Loucy (cell line): ENCODE measurements around the gene CEACAM21.

Source experiments
- H2AFZ ChIP-seq: fragments of 200-600 bp; sonication (generic); 2 replicates; pipeline ENCODE4 v1.6.0; 2016; ENCODE audit warnings: antibody characterized with exemption, mild to moderate bottlenecking, low read length, moderate library complexity
- H3F3A ChIP-seq: fragments of 200-600 bp; 2 replicates; pipeline ENCODE4 v1.6.0; 2016; ENCODE audit warnings: antibody characterized with exemption, low read depth, mild to moderate bottlenecking
- H3K27me3 ChIP-seq: fragments of 200-600 bp; sonication (generic); 2 replicates; pipeline ENCODE4 v1.6.1; 2014; ENCODE audit warnings: low read length, mild to moderate bottlenecking; ENCODE audit not compliant: insufficient read depth, poor library complexity, severe bottlenecking
- H3K36me3 ChIP-seq: fragments of 200-600 bp; sonication (generic); 2 replicates; pipeline ENCODE4 v1.6.1; 2016; ENCODE audit warnings: low read length; ENCODE audit not compliant: insufficient read depth
- H3K4me1 ChIP-seq: fragments of 200-600 bp; sonication (generic); 2 replicates; pipeline ENCODE4 v1.5.1; 2014; ENCODE audit warnings: low read length, mild to moderate bottlenecking; ENCODE audit not compliant: insufficient read depth, poor library complexity, severe bottlenecking
- H3K4me2 ChIP-seq: fragments of 200-600 bp; sonication (generic); 2 replicates; pipeline ENCODE4 v1.6.0; 2014; ENCODE audit warnings: antibody characterized with exemption, low read length, low read depth, mild to moderate bottlenecking; ENCODE audit not compliant: poor library complexity, severe bottlenecking
- H3K4me3 ChIP-seq: fragments of 200-600 bp; sonication (generic); 2 replicates; pipeline ENCODE4 v1.5.1; 2014; ENCODE audit warnings: low read length, mild to moderate bottlenecking, mixed read lengths; ENCODE audit not compliant: poor library complexity, severe bottlenecking
- H3K79me2 ChIP-seq: fragments of 200-600 bp; sonication (generic); 2 replicates; pipeline ENCODE4 v1.6.1; 2014; ENCODE audit warnings: low read length; ENCODE audit not compliant: insufficient read depth
- H3K9ac ChIP-seq: fragments of 200-600 bp; sonication (generic); 2 replicates; pipeline ENCODE4 v1.6.0; 2014; ENCODE audit warnings: mild to moderate bottlenecking, low read depth, low read length, moderate library complexity; ENCODE audit not compliant: poor library complexity, severe bottlenecking
- H3K9me2 ChIP-seq: fragments of 200-600 bp; sonication (generic); replicated peaks from 2 replicates; pipeline ENCODE4 v1.6.1; 2016; ENCODE audit warnings: low read depth, low read length, mixed read lengths
- H3K9me3 ChIP-seq: fragments of 200-600 bp; sonication (generic); 2 replicates; pipeline ENCODE4 v1.6.1; 2014; ENCODE audit warnings: mild to moderate bottlenecking, antibody characterized with exemption, low read length, low read depth; ENCODE audit not compliant: insufficient read depth
- H4K20me1 ChIP-seq: fragments of 200-600 bp; sonication (generic); 2 replicates; pipeline ENCODE4 v1.6.0; 2014; ENCODE audit warnings: antibody characterized with exemption, low read length, mild to moderate bottlenecking; ENCODE audit not compliant: insufficient read depth, poor library complexity, severe bottlenecking
- EZH2phosphoT487 ChIP-seq: fragments of 200-600 bp; IDR thresholded peaks from 2 replicates; pipeline ENCODE4 v1.6.1; 2018; ENCODE audit warnings: antibody characterized with exemption, mild to moderate bottlenecking, moderate library complexity, borderline replicate concordance
- TF ChIP-seq, protein P1 (sequence below): fragments of 200-600 bp; sonication (generic); conservative IDR thresholded peaks from 2 replicates; pipeline ENCODE4 v1.5.1; 2014; ENCODE audit warnings: mild to moderate bottlenecking, antibody characterized with exemption, low read length

The CEACAM21 gene

DNA sequence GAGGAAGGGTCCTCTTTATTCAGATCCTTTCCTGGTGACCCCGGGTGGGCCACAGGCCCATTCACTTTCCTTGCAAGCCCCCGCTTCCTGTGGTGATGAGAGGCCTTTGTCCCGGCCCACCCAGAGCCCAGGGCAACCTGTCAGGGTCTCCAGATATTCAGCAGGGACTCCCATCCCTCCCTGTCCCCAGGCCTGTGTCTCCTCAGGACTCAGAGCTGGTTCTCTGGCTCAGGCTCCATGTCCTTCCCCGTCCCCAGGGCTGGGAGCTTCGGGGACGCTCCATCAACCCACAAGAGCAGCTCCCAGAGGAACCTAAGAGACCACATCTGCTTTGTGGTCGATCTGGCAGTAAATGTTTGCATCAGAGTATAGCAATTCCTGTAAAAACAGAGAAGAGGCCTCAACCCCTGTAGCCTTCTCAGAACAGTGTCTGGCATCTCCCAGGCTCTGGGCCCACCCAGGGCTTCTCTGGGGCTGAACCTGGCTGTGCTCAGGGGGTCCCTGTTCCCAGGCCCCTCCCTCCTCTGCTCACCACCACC, 43.1 kb downstream of the CEACAM21 start:
- no peak overlapping the region for H2AFZ ChIP-seq
- H3K9me2 ChIP-seq = no peaks in the 10 kb centered on the region
- no peaks in the 10 kb centered on the region for H4K20me1 ChIP-seq
- TF ChIP-seq, protein P1, sequence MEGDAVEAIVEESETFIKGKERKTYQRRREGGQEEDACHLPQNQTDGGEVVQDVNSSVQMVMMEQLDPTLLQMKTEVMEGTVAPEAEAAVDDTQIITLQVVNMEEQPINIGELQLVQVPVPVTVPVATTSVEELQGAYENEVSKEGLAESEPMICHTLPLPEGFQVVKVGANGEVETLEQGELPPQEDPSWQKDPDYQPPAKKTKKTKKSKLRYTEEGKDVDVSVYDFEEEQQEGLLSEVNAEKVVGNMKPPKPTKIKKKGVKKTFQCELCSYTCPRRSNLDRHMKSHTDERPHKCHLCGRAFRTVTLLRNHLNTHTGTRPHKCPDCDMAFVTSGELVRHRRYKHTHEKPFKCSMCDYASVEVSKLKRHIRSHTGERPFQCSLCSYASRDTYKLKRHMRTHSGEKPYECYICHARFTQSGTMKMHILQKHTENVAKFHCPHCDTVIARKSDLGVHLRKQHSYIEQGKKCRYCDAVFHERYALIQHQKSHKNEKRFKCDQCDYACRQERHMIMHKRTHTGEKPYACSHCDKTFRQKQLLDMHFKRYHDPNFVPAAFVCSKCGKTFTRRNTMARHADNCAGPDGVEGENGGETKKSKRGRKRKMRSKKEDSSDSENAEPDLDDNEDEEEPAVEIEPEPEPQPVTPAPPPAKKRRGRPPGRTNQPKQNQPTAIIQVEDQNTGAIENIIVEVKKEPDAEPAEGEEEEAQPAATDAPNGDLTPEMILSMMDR = no peak
- no peak for TF ChIP-seq EZH2phosphoT487
- H3K36me3 ChIP-seq = no peaks in the 10 kb centered on the region
- no peaks in the 10 kb centered on the region for H3K27me3 ChIP-seq
- no peak overlapping the region for H3K4me2 ChIP-seq
- H3F3A ChIP-seq = no peaks in the 10 kb centered on the region
- H3K9ac ChIP-seq = no peak overlapping the region
- no peaks in the 10 kb centered on the region for H3K79me2 ChIP-seq
- H3K4me3 ChIP-seq = no peak overlapping the region
- H3K9me3 ChIP-seq = no peaks in the 10 kb centered on the region; the same call in 1 of the 2 replicates
- H3K4me1 ChIP-seq = no peaks in the 10 kb centered on the region

DNA sequence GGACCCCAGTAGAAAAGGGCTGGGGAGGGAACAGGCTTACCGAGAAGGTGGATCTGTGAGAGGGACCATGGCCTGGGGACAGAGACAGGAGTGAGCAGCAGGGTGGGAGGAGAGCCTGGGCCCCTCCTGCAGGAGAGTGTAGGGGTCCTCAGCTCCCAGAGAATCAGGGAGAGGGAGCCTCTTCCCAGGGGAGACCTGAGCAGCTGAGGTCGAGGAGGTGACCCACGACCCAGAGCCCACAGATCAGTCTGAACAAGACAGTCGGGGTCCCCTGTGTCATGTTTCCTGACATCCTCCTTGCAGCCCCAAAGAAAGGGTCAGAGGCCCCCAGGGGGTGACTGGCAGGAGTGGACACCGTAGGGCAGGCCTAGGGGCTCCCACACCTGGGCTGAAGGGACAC, 44.2 kb downstream of the CEACAM21 start:
- TF ChIP-seq EZH2phosphoT487 = no peak
- TF ChIP-seq, protein P1 = no peak
- Histone ChIP-seq H3K4me2 (no peak overlapping the region), H3K27me3 (no peaks in the 10 kb centered on the region)

DNA sequence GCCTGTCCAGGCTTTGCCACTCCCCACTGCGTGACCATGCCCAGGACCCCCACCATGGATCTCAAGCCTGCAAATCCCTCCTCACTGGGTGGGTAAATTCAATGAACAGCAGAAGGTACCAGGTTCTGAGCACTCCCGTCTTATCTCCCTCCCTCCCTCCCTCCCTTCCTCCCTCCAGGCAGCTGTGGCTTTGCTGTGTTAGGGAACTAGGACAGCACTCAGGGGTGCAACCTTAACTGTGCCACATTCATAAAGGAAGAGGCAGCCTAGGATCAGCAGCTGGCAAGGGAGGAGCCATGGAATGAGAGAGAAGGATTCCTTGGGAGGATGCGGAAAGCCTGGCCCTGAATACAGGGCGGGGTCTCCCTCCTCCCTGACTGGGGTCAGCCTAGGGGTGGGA, 45.3 kb downstream of the CEACAM21 start:
- H3K27me3 ChIP-seq = no peaks in the 10 kb centered on the region
- no peak overlapping the region for H3K9ac ChIP-seq
- no peaks in the 10 kb centered on the region for H4K20me1 ChIP-seq
- H3K36me3 ChIP-seq = no peaks in the 10 kb centered on the region
- TF ChIP-seq, protein P1 = no peak
- TF ChIP-seq EZH2phosphoT487 = no peak
- H3K4me2 ChIP-seq = no peak overlapping the region
- H3K79me2 ChIP-seq = no peaks in the 10 kb centered on the region
- H2AFZ ChIP-seq = no peak overlapping the region
- no peaks in the 10 kb centered on the region for H3K9me2 ChIP-seq
- no peaks in the 10 kb centered on the region for H3F3A ChIP-seq
- H3K4me1 ChIP-seq = no peaks in the 10 kb centered on the region
- H3K9me3 ChIP-seq = no peaks in the 10 kb centered on the region
- no peak overlapping the region for H3K4me3 ChIP-seq

More for the DNA sequence above, 44.2 kb downstream of the CEACAM21 start:
- no peaks in the 10 kb centered on the region for H3K79me2 ChIP-seq
- H3K9me3 ChIP-seq = no peaks in the 10 kb centered on the region
- no peaks in the 10 kb centered on the region for H3K36me3 ChIP-seq
- no peaks in the 10 kb centered on the region for H3F3A ChIP-seq
- no peaks in the 10 kb centered on the region for H4K20me1 ChIP-seq
- H3K4me1 ChIP-seq = no peaks in the 10 kb centered on the region
- H2AFZ ChIP-seq = no peak overlapping the region
- no peak overlapping the region for H3K4me3 ChIP-seq
- no peaks in the 10 kb centered on the region for H3K9me2 ChIP-seq
- no peak overlapping the region for H3K9ac ChIP-seq
